ENCODE results near the gene ITGA2B.

Gene ITGA2B

DNA sequence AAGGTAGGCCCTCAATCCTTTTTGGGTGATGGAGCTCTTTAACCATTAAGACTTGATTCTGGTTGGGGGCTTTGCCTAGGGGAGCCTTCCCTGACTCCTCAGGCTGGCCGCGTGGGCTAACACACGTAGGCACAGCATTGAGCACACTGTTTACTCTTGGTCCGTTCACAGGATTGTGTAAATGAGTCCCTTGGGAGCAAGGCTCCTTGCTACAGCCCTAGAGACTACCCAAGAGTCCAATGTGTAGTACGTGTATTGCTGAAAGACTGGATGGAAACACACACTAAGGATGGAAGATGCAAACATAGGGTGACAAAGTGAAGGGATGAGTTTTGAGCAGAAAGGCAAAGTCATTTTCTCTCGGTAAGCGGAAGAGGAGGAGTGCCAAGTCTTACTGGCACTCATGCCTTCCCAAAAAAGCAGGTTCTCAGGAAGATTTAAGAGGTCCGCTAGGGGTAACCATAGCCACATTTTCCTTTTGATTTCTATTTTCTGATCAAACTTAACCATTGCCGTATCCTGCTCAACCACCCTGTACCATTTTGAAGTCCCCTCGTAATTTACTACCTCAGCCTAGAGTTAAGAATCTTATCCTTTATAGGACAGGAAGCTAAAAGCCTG is 911 bp upstream of the ITGA2B start:
- DNase-seq: no peak

GRCh38 chr17:44389723-44390202 is 314 bp upstream of the ITGA2B start:
- DNase-seq: no peak

DNA sequence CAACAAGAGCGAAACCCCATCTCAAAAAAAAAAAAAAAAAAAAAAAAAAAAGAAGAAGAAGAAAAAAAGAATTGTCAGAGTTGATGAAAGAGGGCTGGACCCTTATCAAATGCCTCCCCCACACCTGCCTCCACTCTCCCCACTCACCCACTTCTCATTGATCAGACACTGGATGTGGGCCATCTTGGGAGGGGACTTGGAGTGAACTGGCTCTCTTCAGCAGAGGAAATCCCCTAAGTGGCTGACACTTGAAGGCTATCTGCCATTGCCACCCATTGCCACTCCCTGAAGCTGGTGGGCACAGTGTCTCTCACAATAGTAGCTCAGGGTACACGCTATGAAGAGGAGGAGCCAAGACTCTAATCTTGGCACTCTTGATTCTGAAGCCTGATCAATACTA is 1.6 kb downstream of the ITGA2B start:
- DNase-seq: no peak

GRCh38 chr17:44386182-44386525 is 3.3 kb downstream of the ITGA2B start:
- no peak for DNase-seq

DNA sequence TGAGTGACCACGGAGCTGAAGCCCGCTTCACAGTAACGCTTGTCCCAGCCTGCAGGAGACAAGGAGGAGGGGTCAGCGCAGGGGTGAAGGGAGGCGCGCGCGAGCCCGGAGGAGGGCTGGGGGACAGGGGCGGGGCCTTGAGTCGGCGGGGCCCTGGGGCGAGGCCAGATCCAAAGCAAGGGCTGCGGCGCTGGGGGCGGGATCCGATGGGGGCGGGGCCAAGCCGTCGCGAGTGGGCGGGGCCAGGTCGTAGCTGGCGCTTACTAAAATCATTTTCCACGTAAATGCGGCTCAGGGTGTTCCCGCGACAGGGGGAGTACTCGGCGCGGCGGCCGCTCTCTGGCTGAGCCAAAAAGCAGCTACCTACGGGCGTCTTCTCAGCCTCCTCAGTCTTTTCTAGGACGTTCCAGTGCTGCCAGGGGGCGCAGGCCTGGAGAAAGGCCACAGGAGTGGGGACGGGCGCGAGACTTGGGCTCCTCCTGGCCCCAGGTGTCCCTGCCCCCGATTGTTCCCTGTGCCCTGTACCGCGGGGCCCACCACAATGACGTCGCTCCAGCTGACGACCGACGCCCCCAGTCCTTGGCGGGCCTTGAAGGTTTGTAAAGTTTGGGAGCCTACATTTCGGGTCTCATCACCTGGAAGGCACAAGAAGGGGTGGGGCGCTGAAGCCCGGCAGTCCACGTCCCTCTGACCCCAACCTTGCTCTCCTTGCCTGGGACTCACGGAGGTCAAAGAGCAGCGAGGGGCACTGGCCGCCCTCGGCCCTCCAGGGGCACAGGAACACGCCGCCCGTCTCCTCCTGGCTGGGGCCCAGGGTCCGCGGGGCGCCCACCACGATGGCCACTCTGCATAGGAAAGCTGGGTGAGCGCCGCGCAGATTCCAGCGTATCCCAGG is 3.9 kb downstream of the ITGA2B start:
- peak; percentile 88 for DNase-seq

- no peak for DNase-seq
These were observed 4.6 kb downstream of the ITGA2B start for GRCh38 chr17:44384823-44385286.

GRCh38 chr17:44384281-44384822 is 5.1 kb downstream of the ITGA2B start:
- DNase-seq: no peak

GRCh38 chr17:44383861-44384260 is 5.6 kb downstream of the ITGA2B start:
- no peak for DNase-seq

- no peak for DNase-seq
These were observed 6.1 kb downstream of the ITGA2B start for GRCh38 chr17:44383363-44383762.

DNA sequence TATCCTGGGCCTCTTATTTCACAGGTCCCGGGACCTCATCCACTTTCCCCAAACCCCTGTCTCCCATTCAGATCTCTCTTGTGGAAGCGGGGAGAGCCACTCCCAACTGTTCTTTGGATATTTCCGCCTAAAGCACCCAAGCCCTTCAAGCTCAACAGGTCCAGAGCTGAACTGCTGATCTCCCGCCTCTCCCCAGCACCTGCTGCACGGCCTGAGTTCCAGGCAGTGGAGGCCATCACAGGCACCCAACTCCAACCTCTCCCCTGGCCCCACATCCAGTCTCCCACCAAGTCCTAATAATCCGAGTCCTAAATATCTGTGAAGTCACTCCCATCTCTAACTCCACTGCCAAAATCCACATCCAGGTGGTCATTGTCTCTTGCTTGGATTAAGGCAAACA is 6.5 kb downstream of the ITGA2B start:
- DNase-seq: no peak

- DNase-seq: no peak
These were observed 7.6 kb downstream of the ITGA2B start for GRCh38 chr17:44381810-44382305.

DNA sequence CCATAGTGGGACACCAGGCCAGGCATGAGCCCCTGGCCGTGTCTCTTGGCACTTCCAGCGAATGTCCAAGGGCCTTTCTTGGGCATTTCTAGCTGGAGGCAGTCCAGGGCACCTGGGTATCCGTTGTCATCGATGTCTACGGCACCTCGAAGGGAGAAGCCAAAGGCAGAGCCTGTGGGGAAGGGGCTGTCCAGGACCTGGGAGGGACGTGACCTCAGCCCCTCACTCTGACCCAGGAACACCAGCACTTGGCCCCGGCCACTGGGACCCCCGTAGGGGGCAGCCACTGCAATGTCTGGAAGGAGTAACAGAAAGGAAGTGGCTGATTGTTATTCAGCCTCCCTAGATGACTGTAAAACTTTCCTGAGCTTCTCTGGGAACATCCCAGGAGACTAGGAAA is 8.7 kb downstream of the ITGA2B start:
- no peak for DNase-seq

DNA sequence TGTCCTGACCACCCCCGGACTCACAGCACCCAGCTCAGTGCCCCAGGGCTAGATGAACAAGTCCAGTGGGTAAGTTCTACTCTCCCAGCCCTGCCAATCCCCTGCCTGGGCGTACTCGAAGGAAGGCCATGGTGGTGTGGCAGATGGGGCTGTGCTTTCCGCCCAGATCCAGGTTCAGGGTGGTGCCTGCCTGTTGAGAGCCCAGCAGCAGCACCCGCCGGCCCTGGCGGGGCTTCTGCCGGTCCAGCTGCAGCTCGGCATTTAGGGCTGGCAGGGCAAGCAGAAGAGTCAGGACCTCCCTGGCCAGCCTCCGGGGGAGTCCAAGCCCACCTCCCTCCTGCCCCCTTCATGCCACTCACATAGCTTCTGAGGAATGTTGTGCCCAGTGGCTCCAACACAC is 9.6 kb downstream of the ITGA2B start:
- no peak for DNase-seq

GRCh38 chr17:44378171-44378705 is 11.2 kb downstream of the ITGA2B start:
- DNase-seq: no peak

- DNase-seq: no peak
These were observed 12.7 kb downstream of the ITGA2B start for GRCh38 chr17:44376779-44377178.

DNA sequence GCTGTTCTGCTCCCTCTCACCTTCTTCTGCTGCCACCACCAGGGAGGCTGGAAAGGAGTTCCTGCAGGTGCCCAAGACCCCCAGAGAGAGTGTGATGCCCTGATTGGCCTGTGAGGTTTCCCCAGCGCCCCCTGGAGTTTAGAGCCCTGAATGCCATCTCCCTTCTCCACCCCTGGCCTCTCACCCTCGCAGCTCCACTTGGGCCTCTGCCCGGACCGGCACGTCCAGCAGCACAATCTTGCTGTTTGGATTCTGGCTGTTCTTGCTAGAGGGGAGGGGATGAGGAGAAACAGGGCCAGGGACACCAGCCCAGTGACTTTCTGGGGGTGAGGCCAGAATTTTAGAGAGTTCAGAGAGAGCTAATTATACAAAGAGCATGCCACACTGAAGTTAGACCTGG is 13.3 kb downstream of the ITGA2B start:
- no peak for DNase-seq

GRCh38 chr17:44375196-44376017 is 14.0 kb downstream of the ITGA2B start:
- no peak for DNase-seq

DNA sequence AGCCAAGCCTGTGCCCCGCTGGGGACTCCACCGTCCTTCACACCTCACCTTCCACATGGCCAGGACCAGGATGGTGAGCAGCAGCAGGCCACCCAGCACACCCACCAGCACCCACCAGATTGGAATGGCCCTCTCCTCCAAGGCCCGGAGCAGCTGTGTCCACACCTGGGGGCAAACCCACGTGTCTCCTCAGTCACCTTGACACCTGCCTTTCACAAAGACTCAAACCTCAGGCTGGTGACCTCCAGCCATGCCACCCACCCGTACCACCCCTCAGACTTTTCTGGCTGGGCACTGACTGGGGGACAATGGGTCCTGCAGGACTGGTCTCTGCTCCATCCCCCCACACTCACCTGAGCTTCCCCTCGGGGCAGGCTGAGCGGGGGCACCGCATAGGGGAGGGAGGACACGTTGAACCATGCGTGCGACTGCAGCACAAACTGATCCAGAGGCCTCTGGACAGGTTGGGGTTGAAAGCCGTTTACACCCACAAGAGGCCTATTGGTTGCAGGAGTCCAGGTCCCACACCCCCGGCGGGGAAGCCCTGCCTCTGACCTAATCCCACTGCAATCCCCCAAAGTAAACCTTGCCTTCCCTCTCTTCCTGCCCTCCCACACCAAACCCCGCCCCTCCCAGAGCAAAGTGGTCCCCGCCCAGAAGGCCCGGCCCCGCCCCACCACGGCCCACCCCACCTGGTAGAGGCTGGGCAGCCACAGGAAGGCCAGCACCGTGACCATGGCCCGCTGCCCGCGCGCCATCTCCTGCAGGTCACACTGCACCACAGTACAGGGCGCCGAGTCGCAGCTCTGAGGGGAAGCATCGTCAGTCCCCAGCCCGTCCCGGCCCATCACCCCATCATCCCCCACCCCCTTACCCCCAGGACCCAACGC is 14.9 kb downstream of the ITGA2B start:
- peak; percentile 75 for DNase-seq

DNA sequence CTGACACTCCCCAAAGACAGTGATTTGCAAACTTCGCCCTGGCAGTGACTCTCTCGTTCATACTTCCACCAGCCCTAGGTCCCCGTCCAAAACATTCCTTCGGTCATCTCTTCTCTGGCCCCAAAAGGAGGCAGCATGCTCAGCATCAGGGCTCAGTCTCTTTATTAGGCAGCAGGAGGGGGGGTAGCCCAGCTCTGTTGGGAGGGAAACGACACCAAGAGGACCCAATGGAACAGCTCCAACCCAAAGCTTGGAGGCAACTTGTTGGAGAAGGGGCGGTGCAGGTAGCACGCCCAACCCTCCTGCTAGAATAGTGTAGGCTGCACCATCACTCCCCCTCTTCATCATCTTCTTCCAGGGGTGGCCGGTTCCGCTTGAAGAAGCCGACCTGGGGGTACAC is 17.4 kb downstream of the ITGA2B start:
- no peak for DNase-seq

DNA sequence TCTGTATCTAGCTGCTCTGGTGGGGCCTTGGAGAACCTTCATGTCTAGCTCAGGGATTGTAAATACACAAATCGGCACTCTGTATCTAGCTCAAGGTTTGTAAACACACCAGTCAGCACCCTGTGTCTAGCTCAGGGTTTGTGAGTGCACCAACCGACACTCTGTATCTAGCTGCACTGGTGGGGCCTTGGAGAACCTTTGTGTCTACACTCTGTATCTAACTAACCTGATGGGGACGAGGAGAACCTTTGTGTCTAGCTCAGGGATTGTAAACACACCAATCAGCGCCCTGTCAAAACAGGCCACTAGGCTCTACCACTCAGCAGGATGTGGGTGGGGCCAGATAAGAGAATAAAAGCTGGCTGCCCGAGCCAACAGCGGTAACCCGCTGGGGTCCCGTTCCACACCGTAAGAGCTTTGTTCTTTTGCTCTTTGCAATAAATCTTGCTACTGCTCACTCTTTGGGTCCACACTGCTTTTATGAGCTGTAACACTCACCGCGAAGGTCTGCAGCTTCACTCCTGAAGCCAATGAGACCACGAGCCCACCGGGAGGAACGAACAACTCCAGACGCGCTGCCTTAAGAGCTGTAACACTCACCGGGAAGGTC is 19.9 kb downstream of the ITGA2B start:
- DNase-seq: peak; percentile 23

Measured in NCI-H146 (cell line).